NAMALWA (cell line): ENCODE data around the gene ZBTB22.
"Not testable (repeated sequence)": the region's sequence is repeated elsewhere in the genome, so short reads cannot be mapped to it uniquely, and the experiment has no call there.

Source experiments
- DNase-seq: peaks from one replicate; pipeline ENCODE4 v3.0.0-alpha.2; 2015; ENCODE audit warnings: low spot score

The ZBTB22 gene

DNA sequence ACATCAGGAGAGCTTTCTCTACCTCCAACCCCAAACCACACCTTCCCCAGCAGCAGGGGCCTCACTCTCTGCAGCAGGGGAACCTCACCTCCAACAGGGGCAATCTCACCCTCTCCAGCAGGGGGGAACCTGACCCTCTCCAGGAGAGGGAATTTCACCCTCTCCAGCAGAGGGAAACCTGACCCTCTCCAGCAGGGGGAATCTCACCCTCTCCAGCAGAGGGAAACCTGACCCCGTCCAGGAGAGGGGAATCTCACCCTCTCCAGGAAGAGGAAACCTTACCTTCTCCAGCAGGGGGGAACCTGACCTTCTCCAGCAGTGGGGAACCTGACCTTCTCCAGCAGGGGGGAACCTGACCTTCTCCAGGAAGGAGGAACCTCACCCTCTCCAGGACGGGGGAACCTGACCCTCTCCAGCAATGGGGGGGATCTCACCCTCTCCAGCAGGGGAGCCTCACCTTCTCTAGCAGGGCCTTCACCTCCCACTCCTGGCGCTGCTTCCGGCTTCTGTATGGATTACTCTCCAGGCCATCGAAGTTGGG lies 37.5 kb downstream of the ZBTB22 start:
- DNase-seq = peak; percentile 71

DNA sequence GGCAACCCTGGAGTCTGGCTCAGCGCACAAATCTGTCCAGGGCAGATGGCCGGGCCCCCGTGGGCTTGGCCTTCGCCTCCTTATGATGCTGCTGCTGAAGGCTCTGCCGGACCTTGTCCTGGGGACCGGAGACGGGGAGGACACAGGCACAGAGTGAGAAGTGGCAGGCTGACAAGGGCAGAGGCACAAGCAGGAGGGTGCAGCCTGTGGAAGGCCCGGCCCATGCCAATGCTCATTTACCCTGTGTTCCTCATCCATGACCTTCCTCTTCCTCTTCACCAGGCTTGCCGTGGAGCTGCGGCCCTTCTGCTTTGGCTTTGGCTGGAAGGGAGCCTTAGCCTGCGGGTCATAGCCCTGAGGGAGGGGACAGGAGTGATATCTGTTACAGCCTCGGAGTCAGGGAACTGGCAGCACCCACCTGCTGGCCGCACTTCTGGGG lies 38.3 kb downstream of the ZBTB22 start:
- DNase-seq = no peak

DNA sequence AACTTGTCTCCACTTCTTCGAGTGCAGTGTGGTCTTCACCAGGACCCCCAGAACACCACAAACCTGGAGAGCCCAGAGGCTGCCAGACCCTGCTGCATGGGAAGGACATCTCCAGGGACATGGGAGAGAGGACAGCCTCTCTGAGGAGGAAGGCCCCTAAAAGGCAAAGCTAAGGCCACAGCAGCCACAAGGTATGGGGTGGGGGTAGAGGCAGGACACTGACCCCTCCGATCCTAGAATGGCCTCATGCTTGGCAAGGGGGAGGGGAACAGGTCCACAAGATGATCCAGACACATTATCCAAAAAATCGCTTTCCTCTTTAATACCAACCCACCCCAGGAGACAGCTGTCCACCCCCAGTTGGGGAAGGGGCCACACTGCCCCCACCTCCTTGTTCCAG lies 38.7 kb downstream of the ZBTB22 start:
- no peak for DNase-seq

DNA sequence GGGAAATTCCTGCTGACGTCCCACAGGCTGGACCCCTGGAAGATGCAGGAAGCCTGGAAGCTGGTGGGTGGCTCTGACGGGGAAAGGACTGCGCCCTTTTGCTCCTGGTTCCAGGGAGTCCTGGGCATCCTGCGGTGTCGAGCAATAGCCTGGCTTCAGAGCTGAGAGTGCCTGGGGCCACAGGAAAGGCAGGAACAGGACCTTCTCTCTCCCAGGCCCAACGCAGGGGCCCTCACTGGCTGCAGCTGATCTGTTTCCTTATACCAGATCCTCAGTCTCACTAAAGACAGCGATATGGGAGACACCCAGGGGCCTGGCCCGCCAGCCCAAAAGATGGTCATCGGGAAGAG lies 39.2 kb downstream of the ZBTB22 start:
- no peak for DNase-seq

DNA sequence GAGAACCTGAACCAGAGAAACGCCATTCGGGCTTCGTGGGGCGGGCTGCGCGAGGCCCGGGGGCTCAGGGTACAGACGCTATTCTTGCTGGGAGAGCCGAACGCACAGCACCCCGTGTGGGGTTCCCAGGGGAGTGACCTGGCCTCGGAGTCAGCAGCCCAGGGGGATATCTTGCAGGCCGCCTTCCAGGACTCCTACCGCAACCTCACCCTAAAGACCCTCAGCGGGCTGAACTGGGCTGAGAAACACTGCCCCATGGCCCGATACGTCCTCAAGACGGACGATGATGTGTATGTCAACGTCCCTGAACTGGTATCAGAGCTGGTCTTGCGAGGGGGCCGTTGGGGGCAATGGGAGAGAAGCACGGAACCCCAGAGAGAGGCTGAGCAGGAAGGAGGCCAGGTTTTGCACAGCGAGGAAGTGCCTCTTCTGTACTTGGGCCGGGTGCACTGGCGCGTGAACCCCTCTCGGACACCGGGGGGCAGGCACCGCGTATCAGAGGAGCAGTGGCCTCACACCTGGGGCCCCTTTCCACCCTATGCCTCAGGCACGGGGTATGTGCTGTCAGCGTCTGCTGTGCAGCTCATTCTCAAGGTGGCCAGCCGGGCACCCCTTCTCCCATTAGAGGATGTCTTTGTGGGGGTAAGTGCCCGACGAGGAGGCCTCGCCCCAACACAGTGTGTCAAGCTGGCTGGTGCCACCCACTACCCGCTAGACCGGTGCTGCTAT lies 39.7 kb downstream of the ZBTB22 start:
- peak; percentile 66 for DNase-seq

DNA sequence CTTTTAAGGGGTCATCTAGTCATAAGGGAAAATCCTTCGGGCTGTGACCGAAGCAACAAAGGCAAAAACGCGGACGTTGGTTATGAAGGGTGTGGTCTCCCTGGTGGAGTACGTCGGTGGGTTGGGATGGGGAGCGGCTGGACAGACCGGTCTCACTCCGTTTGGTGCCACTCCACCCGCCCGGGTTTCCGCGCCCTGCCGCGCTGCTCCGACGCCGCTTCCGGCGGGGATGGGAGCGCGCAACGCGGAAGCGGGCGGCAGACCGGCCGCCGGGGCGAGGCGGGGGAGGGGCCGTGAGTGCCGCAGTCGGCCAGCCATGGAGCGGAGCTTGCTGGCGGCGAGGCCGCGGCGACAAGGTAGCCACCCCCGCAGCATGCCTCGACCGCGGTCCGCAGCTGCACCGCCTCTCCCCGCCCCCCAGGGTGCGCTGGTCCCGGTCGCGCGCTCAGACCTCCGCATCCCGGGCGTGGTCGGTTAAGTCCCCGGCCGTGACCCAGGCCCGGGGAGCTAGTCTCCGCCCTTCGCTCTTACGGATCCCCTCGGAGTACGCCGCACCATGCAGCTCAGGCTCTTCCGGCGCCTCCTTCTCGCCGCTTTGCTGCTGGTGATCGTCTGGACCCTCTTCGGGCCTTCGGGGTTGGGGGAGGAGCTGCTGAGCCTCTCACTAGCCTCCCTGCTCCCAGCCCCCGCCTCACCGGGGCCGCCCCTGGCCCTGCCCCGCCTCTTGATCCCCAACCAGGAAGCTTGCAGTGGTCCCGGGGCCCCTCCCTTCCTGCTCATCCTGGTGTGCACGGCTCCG lies 40.5 kb downstream of the ZBTB22 start, which contains the start of gene B3GALT4:
B3GALT4 (plus strand) TSS at position 260 of the 799 bp plus-strand sequence; CDS start at position 557, 297 bp downstream.
- DNase-seq = peak; percentile 86

DNA sequence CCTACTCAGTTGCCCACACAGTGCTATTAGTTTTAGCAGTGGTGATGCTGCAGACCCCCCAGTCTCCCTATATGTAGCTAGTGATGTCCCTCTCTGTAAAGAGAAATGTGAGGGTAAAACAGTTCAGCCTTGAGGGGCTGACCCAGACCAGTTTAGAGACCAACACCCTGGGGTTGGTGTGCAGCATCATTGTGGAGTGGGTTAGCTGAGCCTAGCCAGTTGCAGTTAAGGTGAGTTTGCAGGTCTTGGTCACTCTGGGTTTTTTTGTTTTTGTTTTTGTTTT lies 41.0 kb downstream of the ZBTB22 start:
- peak; percentile 55 for DNase-seq

DNA sequence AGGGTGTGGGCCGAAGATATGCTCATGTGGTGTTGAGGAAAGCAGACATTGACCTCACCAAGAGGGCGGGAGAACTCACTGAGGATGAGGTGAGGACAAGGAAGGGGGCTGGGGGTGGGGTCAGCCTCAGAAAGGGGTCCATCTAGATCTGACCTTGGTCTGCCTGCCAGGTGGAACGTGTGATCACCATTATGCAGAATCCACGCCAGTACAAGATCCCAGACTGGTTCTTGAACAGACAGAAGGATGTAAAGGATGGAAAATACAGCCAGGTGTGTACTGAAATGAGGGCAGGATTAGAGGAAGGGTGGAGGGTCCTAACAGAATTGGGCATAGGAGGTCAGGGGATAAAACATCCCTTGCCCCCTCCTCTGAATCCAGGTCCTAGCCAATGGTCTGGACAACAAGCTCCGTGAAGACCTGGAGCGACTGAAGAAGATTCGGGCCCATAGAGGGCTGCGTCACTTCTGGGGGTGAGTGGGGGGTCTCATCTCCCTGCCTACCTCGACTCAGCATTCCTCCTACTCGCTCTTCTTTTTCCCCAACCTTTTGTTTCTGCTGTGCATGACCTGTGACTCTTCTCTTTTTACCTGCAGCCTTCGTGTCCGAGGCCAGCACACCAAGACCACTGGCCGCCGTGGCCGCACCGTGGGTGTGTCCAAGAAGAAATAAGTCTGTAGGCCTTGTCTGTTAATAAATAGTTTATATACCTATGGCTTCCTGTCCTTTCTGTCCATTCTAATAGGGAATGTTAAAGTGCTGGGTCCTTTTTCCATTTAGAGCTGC lies 41.6 kb downstream of the ZBTB22 start:
- not testable (repeated sequence) for DNase-seq

DNA sequence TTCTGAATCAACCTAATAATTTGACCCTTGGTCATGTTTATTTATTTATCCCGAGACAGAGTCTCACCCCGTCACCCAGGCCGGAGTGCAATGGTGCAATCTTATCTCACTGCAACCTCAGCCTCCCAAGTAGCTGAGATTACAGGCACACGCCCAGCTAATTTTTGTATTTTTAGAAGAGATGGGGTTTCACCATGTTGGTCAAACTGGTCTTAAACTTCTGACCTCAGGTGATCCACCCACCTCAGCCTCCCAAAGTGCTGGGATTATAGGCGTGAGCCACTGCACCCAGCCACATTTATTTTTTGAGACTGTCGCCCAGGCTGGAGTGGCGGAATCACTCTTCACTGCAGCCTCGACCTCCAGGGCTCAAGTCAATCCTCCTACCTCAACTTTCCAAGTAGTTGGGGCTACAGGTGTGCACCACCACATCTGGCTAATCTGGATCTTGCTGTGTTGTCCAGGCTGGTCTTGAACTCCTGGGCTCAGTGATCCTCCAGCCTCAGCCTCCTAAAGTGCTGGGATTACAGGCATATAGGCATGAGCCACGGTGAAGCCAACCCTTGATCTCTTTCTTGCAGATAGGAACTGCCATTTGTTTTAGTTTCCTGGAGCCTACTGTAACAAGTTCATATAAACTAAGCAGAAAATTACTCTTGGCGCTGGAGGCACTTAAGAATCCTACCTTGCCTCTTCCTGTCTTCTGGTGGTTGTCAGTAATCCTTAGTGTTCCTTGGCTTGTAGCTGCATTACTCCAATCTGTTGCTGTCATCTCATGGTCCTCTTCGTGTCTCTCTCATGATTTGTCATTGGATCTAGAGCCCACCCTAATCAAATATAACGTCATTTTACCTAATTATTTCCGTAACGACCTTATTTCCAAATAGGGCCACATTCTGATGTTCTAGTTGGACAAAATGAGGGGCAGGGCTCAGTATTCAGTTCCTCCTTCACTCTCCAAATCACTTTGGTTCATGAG lies 43.3 kb downstream of the ZBTB22 start:
- no peak for DNase-seq

DNA sequence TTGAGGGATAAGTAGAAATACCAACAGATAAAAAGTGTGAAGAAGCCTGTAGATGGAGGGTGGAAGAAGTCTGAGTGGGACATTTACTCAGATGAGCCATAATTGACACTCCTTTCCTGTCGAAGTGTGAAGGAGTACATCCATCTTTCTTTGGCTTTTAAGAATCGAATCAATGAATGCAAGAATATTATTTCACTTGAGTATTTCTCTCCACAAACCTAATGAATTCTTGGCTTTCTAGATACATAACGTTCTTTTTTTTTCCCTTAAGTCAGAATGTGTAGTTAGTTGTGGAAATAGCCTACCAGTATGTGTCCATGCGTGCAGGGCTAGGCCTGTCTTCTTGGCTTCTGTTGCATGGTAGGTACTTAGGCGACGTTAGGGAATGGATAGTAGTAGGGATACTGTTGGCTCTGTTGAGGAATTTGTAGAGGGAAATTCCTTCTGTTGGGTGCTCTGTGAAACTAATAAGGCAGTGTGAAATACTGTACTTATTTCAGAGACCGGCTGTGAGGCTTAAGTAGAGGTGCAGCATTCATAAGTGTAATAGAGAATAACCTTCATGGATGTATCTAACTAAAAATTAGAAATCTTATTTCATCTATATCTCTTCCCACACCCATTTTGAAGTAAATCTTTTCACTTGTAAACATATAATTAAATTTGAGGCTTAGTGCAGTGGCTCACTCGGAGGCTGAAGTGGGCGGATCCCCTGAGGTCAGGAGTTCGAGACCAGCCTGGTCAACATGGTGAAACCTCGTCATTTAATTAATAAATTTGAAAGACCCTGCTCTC lies 44.2 kb downstream of the ZBTB22 start:
- no peak for DNase-seq

DNA sequence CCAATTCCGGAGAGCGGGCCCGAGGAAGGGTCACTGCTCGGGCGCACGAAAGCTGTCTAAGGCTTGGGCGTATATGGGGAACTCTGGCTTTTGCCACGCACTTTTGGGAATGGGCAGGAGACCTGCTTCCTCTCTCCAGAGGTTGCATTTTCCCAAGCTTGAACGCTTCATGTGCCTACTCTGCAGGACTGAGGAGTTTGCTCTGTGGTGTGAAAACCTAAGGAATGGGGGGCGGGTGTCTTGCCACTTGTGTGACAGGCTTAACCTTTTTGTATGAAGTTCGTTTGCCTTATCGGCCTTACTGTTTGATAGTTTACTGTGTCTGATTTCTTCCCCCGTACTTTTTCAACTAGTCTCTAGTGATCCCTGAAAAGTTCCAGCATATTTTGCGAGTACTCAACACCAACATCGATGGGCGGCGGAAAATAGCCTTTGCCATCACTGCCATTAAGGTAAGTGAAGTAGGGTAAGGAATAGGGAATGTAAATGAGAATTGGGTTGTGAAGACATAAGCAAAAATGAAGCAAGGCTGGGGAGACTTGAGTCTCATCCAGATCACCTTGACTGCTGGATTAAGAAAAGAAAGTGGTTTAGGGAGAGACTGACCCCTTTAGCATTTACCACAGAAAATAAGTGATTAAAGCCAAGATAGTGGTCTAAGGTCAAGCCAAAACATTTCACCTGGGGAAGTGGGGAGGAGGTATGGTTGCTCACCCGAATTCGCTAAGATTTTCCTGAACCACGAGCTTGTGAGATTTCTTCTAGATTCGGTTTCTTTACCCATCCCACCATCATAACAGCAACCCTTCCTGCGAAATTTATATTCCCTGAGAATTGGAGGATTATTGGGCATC lies 45.0 kb downstream of the ZBTB22 start:
- DNase-seq = no peak

DNA sequence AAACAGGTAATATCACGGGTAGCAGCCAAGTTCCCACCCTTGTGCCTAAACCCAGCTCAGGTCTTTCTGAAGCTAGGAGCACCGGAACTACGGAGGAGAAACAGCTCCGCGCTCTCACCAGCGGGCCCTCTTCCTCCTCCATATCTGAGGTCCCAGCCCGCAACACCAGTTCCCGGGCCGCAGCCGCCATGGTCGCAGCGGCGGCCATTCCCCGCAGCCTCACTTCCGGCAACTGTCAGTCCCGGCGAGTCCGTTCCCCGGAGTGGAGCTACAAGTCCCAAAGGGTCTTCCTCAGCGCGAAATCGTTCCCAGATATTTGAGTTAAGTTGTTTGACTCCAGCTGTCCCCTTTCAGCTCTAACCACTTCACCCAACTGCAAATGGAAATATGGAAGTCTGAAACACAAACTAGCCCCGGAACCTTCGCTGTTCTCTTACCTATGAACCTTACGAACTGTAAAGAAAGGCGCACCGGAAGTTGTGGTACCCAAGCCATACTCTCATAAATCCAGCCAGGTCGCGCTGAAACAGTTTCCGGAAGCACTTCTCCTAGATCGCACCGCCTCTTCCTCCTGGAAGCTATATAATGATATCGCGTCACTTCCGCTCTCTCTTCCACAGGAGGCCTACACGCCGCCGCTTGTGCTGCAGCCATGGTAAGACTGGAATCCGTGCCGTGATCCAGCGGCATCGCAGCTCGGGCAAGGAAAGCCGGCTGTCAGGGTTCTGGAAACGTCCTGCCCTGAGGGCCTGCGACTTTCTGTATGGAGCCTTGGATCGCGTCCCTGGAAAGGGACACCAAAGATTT lies 45.9 kb downstream of the ZBTB22 start, which contains the start of the genes RPS18 and VPS52:
RPS18 (plus strand) TSS at position 608 of the 807 bp plus-strand sequence; CDS start at position 653, 45 bp downstream.
VPS52 (minus strand) TSS at position 409 of the 807 bp plus-strand sequence; CDS start at position 208, 201 bp downstream.
- peak; percentile 99 for DNase-seq

DNA sequence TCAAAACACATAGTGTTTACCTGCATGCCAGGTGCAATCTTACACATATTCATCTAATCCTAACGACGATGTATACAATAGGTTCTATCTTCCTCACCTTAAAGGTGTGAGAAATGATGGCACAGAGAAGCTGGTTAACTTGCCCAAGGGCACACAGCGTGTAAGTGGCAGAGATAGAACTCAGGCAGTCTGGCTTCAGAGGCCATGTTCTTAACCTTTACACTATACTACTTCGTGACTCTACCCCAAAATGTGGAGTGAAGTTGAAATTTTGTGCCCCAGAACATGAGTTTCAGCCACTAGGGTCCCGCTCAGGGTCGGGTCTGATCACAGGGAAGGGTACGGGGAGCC lies 46.5 kb downstream of the ZBTB22 start:
- DNase-seq = no peak
